ENCODE measurements around the gene COPS7A.
A peak's percentile ranks its signal among the peaks of the same experiment; 100 is the strongest.

COPS7A gene

DNA sequence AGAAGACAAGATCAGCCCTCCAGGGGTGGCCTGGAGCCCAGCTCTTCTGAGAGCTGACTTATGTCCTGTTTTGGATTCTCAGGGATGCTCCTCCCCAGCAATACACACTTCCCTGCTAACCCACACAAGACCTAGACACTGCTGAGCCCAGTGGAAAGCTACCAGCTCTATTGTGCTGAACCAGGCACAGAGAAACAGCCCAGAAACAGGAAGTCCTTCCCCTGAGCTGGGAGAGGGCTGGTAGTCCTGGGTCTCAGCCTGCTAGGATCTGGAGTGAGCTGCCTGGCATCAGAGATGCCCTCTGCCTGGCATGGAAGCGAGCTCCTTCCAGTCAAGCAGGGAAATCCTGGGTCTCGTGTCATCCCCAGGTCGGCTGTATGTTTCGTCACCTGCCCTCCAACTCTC is 47.2 kb downstream of the COPS7A start:
- no peak for DNase-seq

DNA sequence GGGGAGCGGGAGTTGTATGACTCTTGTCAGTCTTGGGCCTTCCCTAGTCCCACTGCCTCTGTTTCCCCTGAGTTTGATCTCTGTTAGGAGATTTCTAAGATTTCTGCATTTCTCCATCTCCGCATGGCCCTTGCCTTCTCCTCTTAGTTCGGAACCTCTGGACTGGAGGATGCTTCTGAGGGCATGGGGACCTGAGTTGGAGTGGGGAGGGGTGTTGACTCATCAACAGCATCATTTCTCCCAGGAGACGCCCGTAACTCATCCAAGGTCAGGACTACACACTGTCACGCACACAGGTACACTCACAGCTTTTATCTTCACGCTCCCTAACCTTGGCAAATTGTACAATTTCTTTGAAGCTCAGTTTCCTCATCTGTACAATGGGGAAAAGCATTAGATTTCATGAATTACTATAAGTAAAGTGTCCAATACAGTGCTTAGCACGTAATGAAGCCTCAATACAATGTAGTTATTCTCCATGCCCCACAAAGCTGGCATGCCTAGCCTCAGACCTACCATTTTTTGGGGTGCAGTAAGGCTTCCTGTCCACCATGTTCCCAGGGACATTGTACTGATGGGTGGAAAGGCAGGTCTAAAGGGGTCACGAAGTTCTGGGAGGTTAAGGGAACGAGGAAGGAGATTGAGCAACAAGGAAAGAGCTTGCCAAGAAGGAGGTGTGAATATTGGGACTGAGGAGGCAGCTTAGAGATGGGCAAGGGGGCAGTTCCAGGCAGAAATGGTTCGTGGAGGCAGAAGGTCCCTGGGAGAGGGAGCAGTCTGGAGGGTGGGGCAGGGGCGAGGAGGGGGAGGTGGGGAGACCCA is 47.9 kb downstream of the COPS7A start:
- no peak for DNase-seq

DNA sequence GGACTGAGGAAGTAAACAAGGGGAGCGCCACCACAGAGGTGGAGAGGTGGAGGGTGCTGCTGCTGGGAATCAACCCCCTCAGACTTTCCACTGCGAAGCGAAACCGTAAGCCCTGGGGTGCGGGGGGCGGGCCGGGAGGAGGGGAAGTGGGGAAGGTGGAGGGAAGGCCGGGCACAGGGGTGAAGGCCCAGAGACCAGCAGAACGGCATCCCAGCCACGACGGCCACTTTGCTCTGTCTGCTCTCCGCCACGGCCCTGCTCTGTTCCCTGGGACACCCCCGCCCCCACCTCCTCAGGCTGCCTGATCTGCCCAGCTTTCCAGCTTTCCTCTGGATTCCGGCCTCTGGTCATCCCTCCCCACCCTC is 48.5 kb downstream of the COPS7A start, which contains the start of gene LAG3:
Gene LAG3, plus strand, starts transcription at position 190 of the 365 bp plus-strand sequence. CDS start 333 bp downstream, outside the sequence.
- DNase-seq, result no peak

DNA sequence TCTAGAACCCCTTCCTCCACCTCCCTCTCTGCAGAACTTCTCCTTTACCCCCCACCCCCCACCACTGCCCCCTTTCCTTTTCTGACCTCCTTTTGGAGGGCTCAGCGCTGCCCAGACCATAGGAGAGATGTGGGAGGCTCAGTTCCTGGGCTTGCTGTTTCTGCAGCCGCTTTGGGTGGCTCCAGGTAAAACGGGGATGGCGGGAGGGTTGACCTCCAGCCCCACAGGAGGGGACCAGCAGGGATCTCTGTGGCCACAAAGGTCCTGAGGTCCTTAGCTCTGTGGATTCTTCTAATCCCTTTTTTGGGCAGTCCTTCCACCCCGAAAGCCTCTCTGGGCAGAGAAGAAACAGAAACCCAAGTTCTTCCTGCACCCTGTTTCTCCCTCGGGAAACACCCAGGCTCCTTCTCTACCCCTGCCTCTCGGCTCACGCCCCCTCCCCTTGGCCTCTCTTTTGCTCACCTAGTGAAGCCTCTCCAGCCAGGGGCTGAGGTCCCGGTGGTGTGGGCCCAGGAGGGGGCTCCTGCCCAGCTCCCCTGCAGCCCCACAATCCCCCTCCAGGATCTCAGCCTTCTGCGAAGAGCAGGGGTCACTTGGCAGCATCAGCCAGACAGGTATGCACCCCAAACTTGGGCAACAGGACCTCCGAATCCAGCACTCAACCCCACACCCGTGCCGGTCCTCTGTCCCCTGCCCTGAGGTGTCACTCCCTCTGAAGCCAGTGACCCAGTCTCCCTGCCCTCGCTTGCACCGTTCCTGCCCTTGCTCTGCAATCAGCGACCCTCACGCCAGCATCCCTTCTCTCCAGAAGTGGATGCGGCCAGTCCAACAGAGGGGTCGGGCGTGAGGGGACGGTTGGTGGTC is 49.1 kb downstream of the COPS7A start:
- no peak for DNase-seq

DNA sequence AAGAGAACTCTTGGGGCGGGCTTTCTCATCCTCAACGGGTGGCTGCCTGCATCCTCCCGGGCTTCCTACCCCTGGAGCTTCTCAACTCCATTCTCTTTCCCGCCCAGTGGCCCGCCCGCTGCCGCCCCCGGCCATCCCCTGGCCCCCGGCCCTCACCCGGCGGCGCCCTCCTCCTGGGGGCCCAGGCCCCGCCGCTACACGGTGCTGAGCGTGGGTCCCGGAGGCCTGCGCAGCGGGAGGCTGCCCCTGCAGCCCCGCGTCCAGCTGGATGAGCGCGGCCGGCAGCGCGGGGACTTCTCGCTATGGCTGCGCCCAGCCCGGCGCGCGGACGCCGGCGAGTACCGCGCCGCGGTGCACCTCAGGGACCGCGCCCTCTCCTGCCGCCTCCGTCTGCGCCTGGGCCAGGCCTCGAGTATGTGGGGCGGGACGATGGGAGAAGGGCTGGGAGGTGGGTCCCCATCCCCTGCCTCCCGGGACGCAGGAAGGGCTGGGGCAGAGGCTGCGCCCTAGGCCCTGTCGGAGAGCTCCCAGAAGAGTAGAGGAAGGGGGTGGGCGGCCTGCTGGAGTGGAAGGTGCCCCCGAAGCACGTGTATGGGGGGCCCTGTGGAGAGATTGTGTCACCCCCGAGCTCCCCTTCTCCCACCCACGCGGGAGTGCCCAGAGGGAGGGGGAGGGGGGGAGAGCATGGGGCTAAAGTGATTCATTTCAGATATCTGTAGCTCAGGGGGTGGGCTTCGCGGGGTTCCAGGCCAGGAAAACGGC is 49.9 kb downstream of the COPS7A start:
- no peak for DNase-seq

DNA sequence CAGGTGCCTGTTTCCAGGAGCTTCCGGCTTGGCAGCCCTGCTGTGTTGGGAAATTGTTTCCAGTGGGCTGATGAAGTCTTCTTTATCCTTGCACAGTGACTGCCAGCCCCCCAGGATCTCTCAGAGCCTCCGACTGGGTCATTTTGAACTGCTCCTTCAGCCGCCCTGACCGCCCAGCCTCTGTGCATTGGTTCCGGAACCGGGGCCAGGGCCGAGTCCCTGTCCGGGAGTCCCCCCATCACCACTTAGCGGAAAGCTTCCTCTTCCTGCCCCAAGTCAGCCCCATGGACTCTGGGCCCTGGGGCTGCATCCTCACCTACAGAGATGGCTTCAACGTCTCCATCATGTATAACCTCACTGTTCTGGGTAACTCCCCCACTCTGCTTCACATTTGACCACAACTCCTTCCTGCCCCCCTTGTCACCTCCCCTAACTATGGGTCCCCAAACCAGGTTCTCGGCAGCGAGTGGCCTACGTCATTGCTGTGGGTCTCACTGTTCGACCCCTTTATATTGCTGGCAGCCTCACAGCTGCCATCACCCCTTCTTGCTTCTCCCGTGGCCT is 50.7 kb downstream of the COPS7A start:
- no peak for DNase-seq

DNA sequence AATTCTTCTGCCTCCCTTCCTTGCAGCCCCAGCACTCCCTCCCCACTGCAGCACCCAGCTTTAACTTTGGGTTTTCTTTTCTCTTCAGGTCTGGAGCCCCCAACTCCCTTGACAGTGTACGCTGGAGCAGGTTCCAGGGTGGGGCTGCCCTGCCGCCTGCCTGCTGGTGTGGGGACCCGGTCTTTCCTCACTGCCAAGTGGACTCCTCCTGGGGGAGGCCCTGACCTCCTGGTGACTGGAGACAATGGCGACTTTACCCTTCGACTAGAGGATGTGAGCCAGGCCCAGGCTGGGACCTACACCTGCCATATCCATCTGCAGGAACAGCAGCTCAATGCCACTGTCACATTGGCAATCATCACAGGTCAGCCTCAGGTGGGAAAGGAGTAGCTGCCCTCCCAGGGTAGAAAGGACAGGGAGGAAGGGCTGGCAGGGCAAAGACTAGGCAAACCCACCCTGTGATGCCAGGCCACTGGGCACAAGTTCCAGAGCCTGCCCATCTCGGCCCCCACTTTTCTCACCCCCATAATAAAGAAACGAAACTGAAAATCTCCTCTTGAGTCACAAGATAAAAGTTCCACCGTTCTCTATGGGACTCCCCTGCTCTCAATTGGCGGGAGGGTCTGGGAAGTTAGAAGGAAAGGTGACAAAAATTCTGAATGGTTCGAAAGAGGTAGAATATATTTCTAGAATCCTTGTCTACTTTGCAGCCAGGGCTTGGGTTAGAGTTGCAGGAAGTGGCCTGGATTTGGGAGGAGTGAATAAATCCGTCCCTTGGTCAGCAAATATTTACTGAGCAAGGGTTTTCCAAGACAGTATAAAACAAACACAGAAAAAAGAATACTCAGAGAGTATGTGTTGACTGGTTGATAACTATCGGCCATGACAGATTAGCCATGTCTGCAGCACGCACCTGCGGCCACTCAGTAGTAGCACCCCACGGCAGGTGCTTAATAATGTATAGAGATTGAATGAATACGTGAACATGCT is 51.6 kb downstream of the COPS7A start:
- DNase-seq, result no peak

DNA sequence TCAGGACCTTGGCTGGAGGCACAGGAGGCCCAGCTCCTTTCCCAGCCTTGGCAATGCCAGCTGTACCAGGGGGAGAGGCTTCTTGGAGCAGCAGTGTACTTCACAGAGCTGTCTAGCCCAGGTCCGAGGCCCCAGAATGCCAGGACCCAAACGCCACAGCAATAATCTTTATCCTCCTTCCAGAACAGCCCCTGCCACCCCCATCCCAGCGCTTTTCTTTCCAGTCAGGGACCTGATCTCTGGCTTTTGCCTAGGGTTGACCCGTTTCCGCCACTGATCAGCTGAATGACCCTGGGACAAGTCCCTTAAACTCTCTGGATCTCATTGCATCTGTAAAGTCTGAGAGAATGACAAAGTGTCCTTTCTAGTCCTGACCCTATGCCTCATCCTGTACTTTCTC is 53.5 kb downstream of the COPS7A start:
- DNase-seq, result no peak

DNA sequence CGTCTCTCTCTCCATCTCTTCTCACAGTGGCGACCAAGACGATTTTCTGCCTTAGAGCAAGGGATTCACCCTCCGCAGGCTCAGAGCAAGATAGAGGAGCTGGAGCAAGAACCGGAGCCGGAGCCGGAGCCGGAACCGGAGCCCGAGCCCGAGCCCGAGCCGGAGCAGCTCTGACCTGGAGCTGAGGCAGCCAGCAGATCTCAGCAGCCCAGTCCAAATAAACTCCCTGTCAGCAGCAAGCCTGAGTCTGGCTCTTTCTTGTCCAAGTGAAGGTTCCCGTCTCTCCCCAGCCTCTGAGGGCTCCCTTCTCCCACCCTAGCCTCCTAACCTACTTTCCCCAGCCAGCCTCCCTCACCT is 54.3 kb downstream of the COPS7A start:
- DNase-seq, result no peak

DNA sequence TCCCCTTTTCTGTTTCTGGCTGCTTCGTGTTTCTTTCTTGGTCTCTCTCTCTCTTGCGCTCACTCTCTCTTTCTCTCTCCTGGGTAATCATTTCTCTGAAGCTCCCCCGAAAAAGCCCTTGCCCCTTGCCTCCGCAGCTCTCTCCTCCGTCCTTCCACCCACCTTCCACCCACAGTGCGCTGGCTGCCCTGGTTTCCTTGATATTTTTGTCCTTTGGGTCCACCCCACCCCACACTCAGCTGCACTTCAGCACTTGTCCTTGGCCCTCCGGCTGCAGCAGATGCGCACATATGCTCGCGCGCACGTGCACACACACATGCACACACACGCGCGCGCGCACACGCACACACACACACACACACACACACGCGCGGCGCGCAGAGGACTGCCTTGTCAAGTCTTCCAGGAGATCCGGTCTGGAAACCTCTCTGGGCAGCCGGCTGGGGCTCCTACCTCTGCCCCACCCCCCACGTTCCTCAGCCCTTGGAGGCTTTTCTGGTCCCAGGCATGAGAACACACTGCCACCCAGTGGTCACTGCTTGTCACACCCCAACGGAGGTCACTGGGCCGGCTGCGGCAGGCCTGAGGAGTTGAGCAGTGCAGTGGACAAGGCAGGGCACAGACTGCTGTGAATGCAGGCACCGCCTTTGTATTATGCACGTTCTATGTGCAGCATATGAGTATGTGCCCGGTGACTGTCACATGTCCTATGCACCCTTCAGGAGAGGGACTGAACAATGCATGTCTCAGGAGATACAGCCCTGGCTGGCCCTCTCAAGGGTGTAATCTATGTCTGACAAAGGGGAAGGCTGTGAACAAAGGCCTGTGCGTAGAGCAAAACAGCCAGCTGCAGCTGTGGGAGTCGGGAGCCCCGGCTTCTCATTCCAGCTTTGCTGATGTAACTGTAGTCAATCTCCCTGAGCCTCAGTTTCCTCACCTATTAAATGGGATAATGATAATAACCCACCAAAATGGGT is 55.0 kb downstream of the COPS7A start:
- DNase-seq, result peak; percentile 29

DNA sequence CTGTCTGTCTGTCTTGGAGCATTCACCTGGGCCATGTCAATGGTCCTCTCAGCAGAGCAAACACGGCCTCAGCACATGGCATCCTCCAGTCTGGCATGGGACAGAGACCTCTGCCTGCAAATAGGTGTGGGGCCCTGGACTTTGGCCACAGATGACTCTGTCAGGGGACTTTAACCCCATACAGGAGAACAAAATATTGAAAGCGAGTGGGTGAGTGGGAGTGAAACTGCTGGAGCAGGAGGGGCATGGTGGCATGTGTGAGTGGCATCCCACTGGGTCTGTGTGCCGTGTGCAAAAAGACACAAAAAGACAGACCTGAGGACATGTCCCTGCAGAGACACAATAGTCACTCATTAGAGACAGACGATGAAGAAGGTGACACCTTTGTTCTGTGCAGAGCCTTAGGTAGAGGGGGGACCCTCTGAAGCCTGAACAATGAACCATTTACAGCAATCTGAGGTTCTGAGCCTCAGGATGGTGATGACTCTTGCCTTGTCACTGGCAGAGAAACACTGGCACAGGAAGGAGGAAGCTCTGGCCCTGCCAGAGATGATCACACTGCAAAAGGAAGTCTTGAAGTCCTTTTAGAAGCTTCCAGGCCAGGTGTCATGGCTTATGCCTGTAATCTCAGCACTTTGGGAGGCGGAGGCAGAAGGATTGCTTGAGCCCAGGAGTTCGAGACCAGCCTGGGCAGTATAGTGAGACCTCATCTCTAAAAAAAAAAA is 56.0 kb downstream of the COPS7A start:
- DNase-seq, result no peak

DNA sequence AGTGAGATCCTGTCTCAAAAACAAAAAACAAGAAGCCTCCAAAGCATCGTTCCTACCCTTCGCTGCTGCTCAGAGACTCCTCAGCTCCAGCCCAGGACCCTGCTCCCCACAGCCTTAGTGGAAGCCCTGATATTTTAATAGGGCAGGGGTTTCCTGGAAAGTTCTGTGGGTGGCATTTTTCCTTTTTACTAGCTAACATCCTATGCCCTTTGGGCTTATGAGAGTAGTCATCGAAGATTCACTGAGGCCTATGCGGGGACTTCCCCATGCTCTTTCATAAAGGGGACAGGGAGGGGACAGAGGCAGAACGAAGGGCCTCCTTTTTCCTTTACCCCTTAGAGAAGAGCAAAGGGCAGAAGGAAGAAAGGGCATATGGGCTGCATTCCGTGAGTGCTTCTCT is 56.7 kb downstream of the COPS7A start:
- DNase-seq, result no peak

All from cortex of kidney (tissue), 1 donor.